Upper lobe of left lung (tissue), 4 donors: ENCODE measurements around the gene COG3.

ENCODE experiments used
- EP300 ChIP-seq, 4 donors: sonication (generic); formaldehyde crosslinking; IDR thresholded peaks; one replicate each; pipeline ENCODE4 v1.5.1; 2017; ENCODE audit warnings: antibody characterized with exemption in 4 of 4, control low read depth in 2 of 4
- POLR2A ChIP-seq, 4 donors: fragments of 450-650 bp; IDR thresholded peaks; one replicate each; pipeline ENCODE4 v1.5.1; 2016 to 2017; ENCODE audit warnings: antibody characterized with exemption in 4 of 4, mild to moderate bottlenecking in 2 of 4
- POLR2AphosphoS5 ChIP-seq, 2 donors: sonication (generic); formaldehyde crosslinking; IDR thresholded peaks; one replicate each; pipeline ENCODE4 v1.5.1; 2017; ENCODE audit warnings: antibody characterized with exemption in 2 of 2
- TF ChIP-seq, protein P1 (sequence below), 6 experiments: fragments of 450-650 bp in 4 of 6; fragments of 200-600 bp in 2 of 6; sonication (generic) in 2 of 6; IDR thresholded peaks; one replicate each; pipeline ENCODE4 v1.5.1; 2016 to 2019; ENCODE audit warnings: antibody characterized with exemption in 6 of 6

DNA sequence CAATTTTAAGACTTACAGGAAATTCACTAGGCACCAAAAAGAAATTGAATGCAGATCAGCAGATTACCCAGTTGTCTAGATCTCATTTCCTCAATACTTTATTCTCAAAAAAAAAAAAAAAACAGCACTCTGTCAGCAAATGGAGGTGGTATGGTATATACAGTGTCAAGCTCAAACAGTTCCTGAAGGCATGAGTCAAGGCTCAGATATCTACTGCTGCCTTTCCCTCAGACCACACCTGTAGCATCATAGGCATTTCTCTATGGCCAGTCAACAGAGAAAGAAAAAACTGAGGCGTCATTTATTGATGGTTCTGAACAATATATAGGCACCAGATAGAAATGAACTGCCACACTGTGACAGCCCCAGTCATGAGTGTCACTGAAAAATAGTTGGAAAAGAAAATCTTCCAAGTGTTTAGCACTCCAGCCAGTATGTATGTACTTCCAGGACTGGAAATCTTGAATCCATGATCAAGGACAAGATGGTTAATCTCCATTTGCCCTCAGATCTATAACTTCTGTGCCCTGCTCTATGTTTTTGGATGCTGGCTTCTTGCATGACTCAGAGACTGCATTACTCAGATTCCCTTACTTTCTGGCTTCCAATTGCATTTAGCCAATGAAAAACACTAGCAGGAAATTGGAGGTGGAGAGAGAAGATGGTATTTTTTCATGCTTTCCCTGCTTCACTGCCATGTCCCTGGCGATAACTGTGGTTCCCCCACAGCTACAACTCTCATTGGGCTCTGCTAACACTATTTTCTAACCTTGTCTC lies 8.4 kb upstream of the COG3 start:
- TF ChIP-seq POLR2A (IDR thresholded peaks at IDR 0.05) (no peak), EP300 (IDR thresholded peaks at IDR 0.05) (no peak), POLR2AphosphoS5 (IDR thresholded peaks at IDR 0.05) (no peak)
- TF ChIP-seq, protein P1, sequence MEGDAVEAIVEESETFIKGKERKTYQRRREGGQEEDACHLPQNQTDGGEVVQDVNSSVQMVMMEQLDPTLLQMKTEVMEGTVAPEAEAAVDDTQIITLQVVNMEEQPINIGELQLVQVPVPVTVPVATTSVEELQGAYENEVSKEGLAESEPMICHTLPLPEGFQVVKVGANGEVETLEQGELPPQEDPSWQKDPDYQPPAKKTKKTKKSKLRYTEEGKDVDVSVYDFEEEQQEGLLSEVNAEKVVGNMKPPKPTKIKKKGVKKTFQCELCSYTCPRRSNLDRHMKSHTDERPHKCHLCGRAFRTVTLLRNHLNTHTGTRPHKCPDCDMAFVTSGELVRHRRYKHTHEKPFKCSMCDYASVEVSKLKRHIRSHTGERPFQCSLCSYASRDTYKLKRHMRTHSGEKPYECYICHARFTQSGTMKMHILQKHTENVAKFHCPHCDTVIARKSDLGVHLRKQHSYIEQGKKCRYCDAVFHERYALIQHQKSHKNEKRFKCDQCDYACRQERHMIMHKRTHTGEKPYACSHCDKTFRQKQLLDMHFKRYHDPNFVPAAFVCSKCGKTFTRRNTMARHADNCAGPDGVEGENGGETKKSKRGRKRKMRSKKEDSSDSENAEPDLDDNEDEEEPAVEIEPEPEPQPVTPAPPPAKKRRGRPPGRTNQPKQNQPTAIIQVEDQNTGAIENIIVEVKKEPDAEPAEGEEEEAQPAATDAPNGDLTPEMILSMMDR (IDR thresholded peaks at IDR 0.05) = no peak
